VCaP (cell line): Measurements from ENCODE around the gene GAA.

Experiments
- H3K27ac ChIP-seq: fragments of 450-650 bp; 2 replicates; pipeline ENCODE4 v1.5.1; 2017
- CTCF ChIP-seq: fragments of 450-650 bp; conservative IDR thresholded peaks from 2 replicates; pipeline ENCODE4 v1.5.1; 2017; ENCODE audit warnings: mild to moderate bottlenecking, moderate library complexity

The GAA gene

GRCh38 chr17:80095038-80095843 is 6.1 kb upstream of the GAA start:
- no peak for TF ChIP-seq CTCF
- H3K27ac ChIP-seq = no peak overlapping the region

GRCh38 chr17:80095844-80096475 is 5.4 kb upstream of the GAA start:
- no peak for TF ChIP-seq CTCF
- no peak overlapping the region for H3K27ac ChIP-seq

- no peak overlapping the region for H3K27ac ChIP-seq
- no peak for TF ChIP-seq CTCF
These were observed 4.8 kb upstream of the GAA start for GRCh38 chr17:80096561-80097021.

GRCh38 chr17:80097127-80097621 is 4.2 kb upstream of the GAA start:
- H3K27ac ChIP-seq = no peak overlapping the region
- TF ChIP-seq CTCF = no peak

- no peak overlapping the region for H3K27ac ChIP-seq
These were observed 3.3 kb upstream of the GAA start for GRCh38 chr17:80097844-80098691.

GRCh38 chr17:80099291-80100034 is 1.9 kb upstream of the GAA start:
- H3K27ac ChIP-seq = no peak overlapping the region
- no peak for TF ChIP-seq CTCF

More at GRCh38 chr17:80097844-80098691, 3.3 kb upstream of the GAA start:
- TF ChIP-seq CTCF = no peak
